Measurements from ENCODE around the gene GSK3A.

- no peak for TF ChIP-seq CTCF (IDR thresholded peaks at IDR 0.05)
- no peak for TF ChIP-seq POLR2A (IDR thresholded peaks at IDR 0.05)
Observed at GRCh38 chr19:42271045-42271419, 28.6 kb upstream of the GSK3A start.
